Measurements from ENCODE around the gene PGAP1. TPM values are rescaled to one million over a fixed set of nuclear protein-coding genes. Genes with fewer than 3 reads are reported as not detected.

Gene PGAP1
- total RNA-seq, 1 experiment from 2014 or later = 6.1 TPM

GRCh38 chr2:196836440-196836839 is 90.1 kb downstream of the PGAP1 start:
- no peak for DNase-seq
- Histone ChIP-seq H3K4me3 (ENCODE audit: insufficient read depth, low read depth, low read length) (no peak overlapping the region), H3K36me3 (replicated peaks; ENCODE audit: control insufficient read depth, insufficient read depth, low read length) (peaks cover 7% of the 10 kb centered on the region), H3K27me3 (ENCODE audit: control insufficient read depth, insufficient read depth, low read length) (no peaks in the 10 kb centered on the region)

GRCh38 chr2:196830701-196831100 is 95.8 kb downstream of the PGAP1 start:
- no peak for DNase-seq
- Histone ChIP-seq H3K4me3 (ENCODE audit: insufficient read depth, low read depth, low read length) (no peak overlapping the region), H3K27me3 (ENCODE audit: control insufficient read depth, insufficient read depth, low read length) (no peaks in the 10 kb centered on the region), H3K36me3 (replicated peaks; ENCODE audit: control insufficient read depth, insufficient read depth, low read length) (no peaks in the 10 kb centered on the region)

GRCh38 chr2:196827356-196827755 is 99.2 kb downstream of the PGAP1 start:
- Histone ChIP-seq H3K4me3 (ENCODE audit: insufficient read depth, low read depth, low read length) (no peak overlapping the region), H3K27me3 (ENCODE audit: control insufficient read depth, insufficient read depth, low read length) (no peaks in the 10 kb centered on the region), H3K36me3 (replicated peaks; ENCODE audit: control insufficient read depth, insufficient read depth, low read length) (no peaks in the 10 kb centered on the region)
- no peak for DNase-seq

- DNase-seq = no peak
- no peak overlapping the region for H3K4me3 ChIP-seq (ENCODE audit: insufficient read depth, low read depth, low read length)
- H3K36me3 ChIP-seq (replicated peaks; ENCODE audit: control insufficient read depth, insufficient read depth, low read length) = no peaks in the 10 kb centered on the region
- H3K27me3 ChIP-seq (ENCODE audit: control insufficient read depth, insufficient read depth, low read length) = no peaks in the 10 kb centered on the region
These were observed 102.6 kb downstream of the PGAP1 start for GRCh38 chr2:196823750-196824522.

- Histone ChIP-seq H3K36me3 (replicated peaks; ENCODE audit: control insufficient read depth, insufficient read depth, low read length) (no peaks in the 10 kb centered on the region), H3K27me3 (ENCODE audit: control insufficient read depth, insufficient read depth, low read length) (no peaks in the 10 kb centered on the region), H3K4me3 (ENCODE audit: insufficient read depth, low read depth, low read length) (no peak overlapping the region)
- DNase-seq = no peak
These were observed 105.3 kb downstream of the PGAP1 start for GRCh38 chr2:196821195-196821594.

- 0 out of 2 replicates have a peak, but pooled peaks cover 2% of the 10 kb centered on the region for H3K27me3 ChIP-seq (ENCODE audit: control insufficient read depth, insufficient read depth, low read length)
- H3K4me3 ChIP-seq (ENCODE audit: insufficient read depth, low read depth, low read length) = no peak within 1 kb of the TSS
- no peak for DNase-seq
- H3K36me3 ChIP-seq (replicated peaks; ENCODE audit: control insufficient read depth, insufficient read depth, low read length) = no peaks in the 10 kb centered on the region
These were observed 117.2 kb downstream of the PGAP1 start, which contains the start of gene C2orf66 for GRCh38 chr2:196809260-196809659. C2orf66 (minus strand) TSS chr2:196809355; CDS start chr2:196809336, 19 bp downstream.

- peak; percentile 34 for DNase-seq
These were observed 118.3 kb downstream of the PGAP1 start for GRCh38 chr2:196808083-196808665.

GRCh38 chr2:196804381-196804780 is 122.1 kb downstream of the PGAP1 start:
- no peak for DNase-seq
- Histone ChIP-seq H3K27me3 (ENCODE audit: control insufficient read depth, insufficient read depth, low read length) (0 out of 2 replicates have a peak, but pooled peaks cover 2% of the 10 kb centered on the region), H3K36me3 (replicated peaks; ENCODE audit: control insufficient read depth, insufficient read depth, low read length) (no peaks in the 10 kb centered on the region), H3K4me3 (ENCODE audit: insufficient read depth, low read depth, low read length) (no peak overlapping the region)

More at GRCh38 chr2:196808083-196808665, 118.3 kb downstream of the PGAP1 start:
- H3K27me3 ChIP-seq (ENCODE audit: control insufficient read depth, insufficient read depth, low read length) = 0 out of 2 replicates have a peak, but pooled peaks cover 2% of the 10 kb centered on the region
- H3K36me3 ChIP-seq (replicated peaks; ENCODE audit: control insufficient read depth, insufficient read depth, low read length) = no peaks in the 10 kb centered on the region
- no peak overlapping the region for H3K4me3 ChIP-seq (ENCODE audit: insufficient read depth, low read depth, low read length)

- Histone ChIP-seq H3K4me3 (ENCODE audit: insufficient read depth, low read depth, low read length) (no peak overlapping the region), H3K36me3 (replicated peaks; ENCODE audit: control insufficient read depth, insufficient read depth, low read length) (peaks cover 3% of the 10 kb centered on the region), H3K27me3 (ENCODE audit: control insufficient read depth, insufficient read depth, low read length) (0 out of 2 replicates have a peak, but pooled peaks cover 2% of the 10 kb centered on the region)
- no peak for DNase-seq
These were observed 124.1 kb downstream of the PGAP1 start for GRCh38 chr2:196802401-196802800.

GRCh38 chr2:196801674-196802261 is 124.7 kb downstream of the PGAP1 start:
- DNase-seq = no peak
- Histone ChIP-seq H3K36me3 (replicated peaks; ENCODE audit: control insufficient read depth, insufficient read depth, low read length) (peaks cover 7% of the 10 kb centered on the region), H3K4me3 (ENCODE audit: insufficient read depth, low read depth, low read length) (no peak overlapping the region), H3K27me3 (ENCODE audit: control insufficient read depth, insufficient read depth, low read length) (0 out of 2 replicates have a peak, but pooled peaks cover 2% of the 10 kb centered on the region)

- Histone ChIP-seq H3K27me3 (ENCODE audit: control insufficient read depth, insufficient read depth, low read length) (no peaks in the 10 kb centered on the region), H3K4me3 (ENCODE audit: insufficient read depth, low read depth, low read length) (peak overlapping the region; percentile 66), H3K36me3 (replicated peaks; ENCODE audit: control insufficient read depth, insufficient read depth, low read length) (peaks cover 8% of the 10 kb centered on the region)
- DNase-seq = no peak
These were observed 127.5 kb downstream of the PGAP1 start for GRCh38 chr2:196798980-196799379.

- Histone ChIP-seq H3K27me3 (ENCODE audit: control insufficient read depth, insufficient read depth, low read length) (no peaks in the 10 kb centered on the region), H3K36me3 (replicated peaks; ENCODE audit: control insufficient read depth, insufficient read depth, low read length) (peaks cover 22% of the 10 kb centered on the region), H3K4me3 (ENCODE audit: insufficient read depth, low read depth, low read length) (no peak overlapping the region)
- no peak for DNase-seq
These were observed 133.6 kb downstream of the PGAP1 start for GRCh38 chr2:196792865-196793264.

GRCh38 chr2:196783431-196784094 is 142.9 kb downstream of the PGAP1 start:
- Histone ChIP-seq H3K27me3 (ENCODE audit: control insufficient read depth, insufficient read depth, low read length) (no peaks in the 10 kb centered on the region), H3K4me3 (ENCODE audit: insufficient read depth, low read depth, low read length) (no peak overlapping the region), H3K36me3 (replicated peaks; ENCODE audit: control insufficient read depth, insufficient read depth, low read length) (peaks cover 21% of the 10 kb centered on the region)
- no peak for DNase-seq

Measured in H7 (cell line).